Tibial nerve (tissue), 4 donors: ENCODE measurements around the gene ASTN1. TPM values are rescaled to one million over a fixed set of nuclear protein-coding genes. Genes with fewer than 3 reads are reported as not detected.

Experiments used
- DNase-seq, 2 donors: peaks; one replicate each; pipeline ENCODE4 v3.0.0-alpha.2; 2019; ENCODE audit warnings: low spot score in 2 of 2
- H3K27ac ChIP-seq, 4 donors: fragments of 200-600 bp; sonication (generic) in 3 of 4; one replicate each; pipeline ENCODE4 v1.5.1; 2017 to 2019; ENCODE audit warnings: mild to moderate bottlenecking in 1 of 4
- H3K27me3 ChIP-seq, 2 donors: fragments of 200-600 bp; sonication (generic) in 1 of 2; one replicate each; pipeline versions ENCODE4 v1.5.1 to v1.6.0; 2017 to 2019
- H3K36me3 ChIP-seq, 3 donors: fragments of 200-600 bp; sonication (generic); one replicate each; pipeline ENCODE4 v1.5.1; 2018 to 2019
- H3K4me1 ChIP-seq, 4 donors: fragments of 200-600 bp; sonication (generic) in 3 of 4; one replicate each; pipeline ENCODE4 v1.5.1; 2017 to 2019
- H3K4me3 ChIP-seq, 4 donors: fragments of 200-600 bp; sonication (generic) in 3 of 4; one replicate each; pipeline ENCODE4 v1.5.1; 2017 to 2019; ENCODE audit warnings: mild to moderate bottlenecking in 1 of 4, moderate library complexity in 1 of 4
- H3K9me3 ChIP-seq, 4 donors: fragments of 200-600 bp; sonication (generic) in 3 of 4; one replicate each; pipeline ENCODE4 v1.5.1; 2017 to 2019
- EP300 ChIP-seq, 2 donors: sonication (generic); formaldehyde crosslinking; IDR thresholded peaks; one replicate each; pipeline ENCODE4 v1.6.1; 2017; ENCODE audit warnings: antibody characterized with exemption in 2 of 2, mild to moderate bottlenecking in 1 of 2
- POLR2A ChIP-seq, 2 donors: fragments of 450-650 bp; IDR thresholded peaks; one replicate each; pipeline ENCODE4 v1.6.1; 2017; ENCODE audit warnings: antibody characterized with exemption in 2 of 2, mild to moderate bottlenecking in 2 of 2, moderate library complexity in 2 of 2
- WGBS, 2 donors: methylation state at CpG; one replicate each; pipeline ENCODE4 v1.1.5; 2018; 5-methylcytosine and 5-hydroxymethylcytosine counted together
- total RNA-seq, 4 donors: library from RNA; depleted of rRNA; stranded (reverse); fragments of >200 nt; gene quantifications; one replicate each; pipeline ENCODE4 v1.1.0, GENCODE V29; 2016
- TF ChIP-seq, protein P1 (sequence below), 5 experiments: fragments of 200-600 bp in 3 of 5; fragments of 450-650 bp in 2 of 5; sonication (generic) in 3 of 5; IDR thresholded peaks; one replicate each; pipeline ENCODE4 v1.5.1; 2016 to 2019; ENCODE audit warnings: antibody characterized with exemption in 5 of 5, mild to moderate bottlenecking in 3 of 5, moderate library complexity in 2 of 5

ASTN1 gene
- total RNA-seq, 4 donors from 2014 or later: 0.30 to 0.63 TPM; not detected in 2

DNA sequence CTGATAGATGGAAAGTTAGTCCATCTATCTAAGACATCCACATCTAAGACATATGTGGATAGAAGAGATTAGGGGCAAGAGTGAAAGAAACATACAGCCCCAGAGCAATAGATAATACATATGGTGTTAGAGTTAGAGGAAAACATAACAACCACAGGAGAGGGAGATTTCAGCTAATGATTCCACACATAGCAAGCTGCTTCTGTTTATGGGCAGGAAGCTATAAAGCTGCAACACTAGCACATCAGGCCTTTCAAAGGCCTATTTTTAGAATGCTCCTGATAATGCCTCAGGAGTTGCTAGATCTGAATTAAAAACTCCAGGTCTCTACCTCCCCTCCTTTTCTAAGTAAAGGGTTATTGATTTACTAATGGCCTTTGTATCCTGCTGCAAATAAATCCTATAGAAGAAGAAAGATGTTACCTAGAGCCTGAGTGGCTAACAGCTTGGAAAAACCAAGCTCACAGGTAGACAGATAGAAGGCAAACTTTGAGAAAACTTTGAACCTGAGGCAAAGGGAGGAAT is 42.4 kb upstream of the ASTN1 start:
- no peaks in the 10 kb centered on the region for H3K27me3 ChIP-seq
- DNase-seq: no peak
- H3K4me3 ChIP-seq: no peak overlapping the region
- no peaks in the 10 kb centered on the region for H3K36me3 ChIP-seq
- H3K27ac ChIP-seq: no peak overlapping the region
- TF ChIP-seq POLR2A (IDR thresholded peaks at IDR 0.05) (no peak), EP300 (IDR thresholded peaks at IDR 0.05) (no peak)
- TF ChIP-seq, protein P1, sequence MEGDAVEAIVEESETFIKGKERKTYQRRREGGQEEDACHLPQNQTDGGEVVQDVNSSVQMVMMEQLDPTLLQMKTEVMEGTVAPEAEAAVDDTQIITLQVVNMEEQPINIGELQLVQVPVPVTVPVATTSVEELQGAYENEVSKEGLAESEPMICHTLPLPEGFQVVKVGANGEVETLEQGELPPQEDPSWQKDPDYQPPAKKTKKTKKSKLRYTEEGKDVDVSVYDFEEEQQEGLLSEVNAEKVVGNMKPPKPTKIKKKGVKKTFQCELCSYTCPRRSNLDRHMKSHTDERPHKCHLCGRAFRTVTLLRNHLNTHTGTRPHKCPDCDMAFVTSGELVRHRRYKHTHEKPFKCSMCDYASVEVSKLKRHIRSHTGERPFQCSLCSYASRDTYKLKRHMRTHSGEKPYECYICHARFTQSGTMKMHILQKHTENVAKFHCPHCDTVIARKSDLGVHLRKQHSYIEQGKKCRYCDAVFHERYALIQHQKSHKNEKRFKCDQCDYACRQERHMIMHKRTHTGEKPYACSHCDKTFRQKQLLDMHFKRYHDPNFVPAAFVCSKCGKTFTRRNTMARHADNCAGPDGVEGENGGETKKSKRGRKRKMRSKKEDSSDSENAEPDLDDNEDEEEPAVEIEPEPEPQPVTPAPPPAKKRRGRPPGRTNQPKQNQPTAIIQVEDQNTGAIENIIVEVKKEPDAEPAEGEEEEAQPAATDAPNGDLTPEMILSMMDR (IDR thresholded peaks at IDR 0.05): no peak
- H3K9me3 ChIP-seq: no peaks in the 10 kb centered on the region
- H3K4me1 ChIP-seq: peaks cover 0 to 11% (median 0%) of the 10 kb centered on the region in 4 donors

- no peak overlapping the region for H3K27ac ChIP-seq
- H3K4me1 ChIP-seq: no peaks in the 10 kb centered on the region
- 79 to 85% methylated on average over 4 of the region's 4 CpGs for WGBS, 2 donors
- TF ChIP-seq POLR2A (IDR thresholded peaks at IDR 0.05): no peak
- no peak for TF ChIP-seq EP300 (IDR thresholded peaks at IDR 0.05)
- TF ChIP-seq, protein P1 (IDR thresholded peaks at IDR 0.05): no peak
- H3K4me3 ChIP-seq: no peak overlapping the region
- H3K9me3 ChIP-seq: no peaks in the 10 kb centered on the region
- DNase-seq: no peak
- no peaks in the 10 kb centered on the region for H3K36me3 ChIP-seq
- no peaks in the 10 kb centered on the region for H3K27me3 ChIP-seq
Measured at GRCh38 chr1:177200290-177200689, 35.8 kb upstream of the ASTN1 start.

GRCh38 chr1:177198243-177198642 is 33.7 kb upstream of the ASTN1 start:
- Histone ChIP-seq H3K4me1 (no peaks in the 10 kb centered on the region), H3K27ac (no peak overlapping the region), H3K36me3 (no peaks in the 10 kb centered on the region), H3K9me3 (no peaks in the 10 kb centered on the region), H3K27me3 (no peaks in the 10 kb centered on the region), H3K4me3 (no peak overlapping the region)
- TF ChIP-seq, protein P1 (IDR thresholded peaks at IDR 0.05): no peak
- no peak for TF ChIP-seq EP300 (IDR thresholded peaks at IDR 0.05)
- no peak for TF ChIP-seq POLR2A (IDR thresholded peaks at IDR 0.05)
- 76 to 89% methylated on average over 2 of the region's 2 CpGs for WGBS, 2 donors
- DNase-seq: no peak

GRCh38 chr1:177190308-177190970 is 25.9 kb upstream of the ASTN1 start:
- TF ChIP-seq, protein P1 (IDR thresholded peaks at IDR 0.05): no peak
- TF ChIP-seq EP300 (IDR thresholded peaks at IDR 0.05) (no peak), POLR2A (IDR thresholded peaks at IDR 0.05) (no peak)
- H3K27me3 ChIP-seq: no peaks in the 10 kb centered on the region
- H3K4me1 ChIP-seq: no peaks in the 10 kb centered on the region
- H3K4me3 ChIP-seq: no peak overlapping the region
- no peaks in the 10 kb centered on the region for H3K36me3 ChIP-seq
- no peak for DNase-seq
- 68 to 73% methylated on average over 3 of the region's 3 CpGs for WGBS, 2 donors
- H3K27ac ChIP-seq: no peak overlapping the region
- no peaks in the 10 kb centered on the region for H3K9me3 ChIP-seq

DNA sequence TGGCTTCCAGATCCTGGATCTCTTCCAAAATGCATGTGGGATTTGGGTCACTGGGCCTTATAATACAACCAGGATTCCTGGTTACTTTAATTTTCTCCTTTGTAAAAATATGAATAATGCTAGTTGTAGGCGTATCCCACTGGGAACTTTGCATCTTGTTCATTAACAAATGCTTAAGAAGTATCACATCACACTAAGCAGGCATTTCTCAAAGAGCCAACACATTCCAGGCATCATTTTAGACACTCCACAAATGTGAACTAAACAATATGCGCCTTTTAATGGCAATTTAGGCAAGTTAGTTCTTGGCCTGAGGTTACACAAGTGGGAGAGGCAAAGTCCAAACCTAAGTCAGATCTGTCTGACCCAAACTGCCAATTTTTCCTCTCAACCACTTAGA is 22.1 kb upstream of the ASTN1 start:
- H3K27me3 ChIP-seq: peaks cover 0 to 6% of the 10 kb centered on the region in 2 donors
- DNase-seq: no peak
- no peak overlapping the region for H3K4me3 ChIP-seq
- no peak overlapping the region for H3K27ac ChIP-seq
- 84 to 92% methylated on average over 2 of the region's 2 CpGs for WGBS, 2 donors
- peaks cover 0 to 4% (median 0%) of the 10 kb centered on the region in 4 donors for H3K4me1 ChIP-seq
- TF ChIP-seq, protein P1 (IDR thresholded peaks at IDR 0.05): no peak
- TF ChIP-seq POLR2A (IDR thresholded peaks at IDR 0.05): no peak
- no peak for TF ChIP-seq EP300 (IDR thresholded peaks at IDR 0.05)
- H3K9me3 ChIP-seq: no peaks in the 10 kb centered on the region
- no peaks in the 10 kb centered on the region for H3K36me3 ChIP-seq
